HG03108 (cell line): Measurements from ENCODE around the gene EIF3I.

Experiments
- ATAC-seq: cut with Tn5 transposase; IDR thresholded peaks from one replicate; pipeline ENCODE4 v1.9.1; 2021; ENCODE audit warnings: moderate library complexity; ENCODE audit not compliant: unreplicated experiment

The EIF3I gene

GRCh38 chr1:32198237-32199042 is 23.8 kb upstream of the EIF3I start:
- no peak for ATAC-seq

GRCh38 chr1:32199043-32199716 is 23.0 kb upstream of the EIF3I start:
- no peak for ATAC-seq

- ATAC-seq, result no peak
Measured at GRCh38 chr1:32199717-32200072, 22.5 kb upstream of the EIF3I start.

- ATAC-seq, result no peak
Measured at GRCh38 chr1:32200226-32201010, 21.8 kb upstream of the EIF3I start, which contains the start of gene CCDC28B. CCDC28B (plus strand) TSS chr1:32200595; CDS start chr1:32201936, 1,341 bp downstream.

GRCh38 chr1:32201011-32201855 is 21.0 kb upstream of the EIF3I start:
- peak; percentile 38 for ATAC-seq

GRCh38 chr1:32204943-32205361 is 17.3 kb upstream of the EIF3I start:
- ATAC-seq, result no peak

GRCh38 chr1:32205401-32206370 is 16.5 kb upstream of the EIF3I start, which contains the start of gene IQCC:
IQCC (plus strand) TSS chr1:32205671; CDS start chr1:32205682, 11 bp downstream.
- ATAC-seq, result peak; percentile 39

GRCh38 chr1:32208469-32208868 is 13.7 kb upstream of the EIF3I start:
- no peak for ATAC-seq

- ATAC-seq, result no peak
Measured at GRCh38 chr1:32208891-32209328, 13.3 kb upstream of the EIF3I start, which contains the start of gene DCDC2B. DCDC2B (plus strand) TSS chr1:32209089; CDS start chr1:32209094, 5 bp downstream.

- no peak for ATAC-seq
Measured at GRCh38 chr1:32215629-32216480, 6.4 kb upstream of the EIF3I start.

- ATAC-seq, result no peak
Measured at GRCh38 chr1:32216566-32216965, 5.6 kb upstream of the EIF3I start.

- no peak for ATAC-seq
Measured at GRCh38 chr1:32219022-32219421, 3.2 kb upstream of the EIF3I start.

- no peak for ATAC-seq
Measured at GRCh38 chr1:32220746-32221580, 1.2 kb upstream of the EIF3I start.

- no peak for ATAC-seq
Measured at GRCh38 chr1:32221581-32221979, 627 bp upstream of the EIF3I start.

- no peak for ATAC-seq
Measured at GRCh38 chr1:32223683-32224082, 1.5 kb downstream of the EIF3I start.

GRCh38 chr1:32224285-32224684 is 2.1 kb downstream of the EIF3I start:
- ATAC-seq, result no peak

GRCh38 chr1:32228771-32229170 is 6.6 kb downstream of the EIF3I start:
- ATAC-seq, result no peak
